H1 (cell line): ENCODE results near the gene NFKB1. TPM values are rescaled to one million over a fixed set of nuclear protein-coding genes. Genes with fewer than 3 reads are reported as not detected.

Experiments
- CTCF ChIA-PET: fragments of 300-600 bp; sonication (Branson Sonifier 250); formaldehyde crosslinking; loops from one replicate; lab custom pipeline; 2021; ENCODE audit not compliant: partially characterized antibody; lab: Charles Lee
- POLR2A ChIA-PET: fragments of 300-600 bp; sonication (Branson Sonifier 250); formaldehyde crosslinking; loops from one replicate; lab custom pipeline; 2021; ENCODE audit warnings: inconsistent platforms; ENCODE audit not compliant: partially characterized antibody; lab: Charles Lee
- DNase-seq, 2 experiments: peaks; one replicate each; pipeline versions ENCODE4 v3.0.0 to v3.0.0-alpha.2; 2010 to 2022; ENCODE audit warnings: low spot score in 2 of 2, low read depth in 1 of 2, mixed read lengths in 1 of 2
- FAIRE-seq: peaks from 2 replicates; lab custom pipeline; 2011; peaks lifted over from hg19 to GRCh38; lab: Jason Lieb, UNC
- H2AFZ ChIP-seq: 2 replicates; pipeline ENCODE4 v1.8.1; 2012; ENCODE audit warnings: low read length, inconsistent platforms
- H2AK5ac ChIP-seq: 2 replicates; pipeline ENCODE4 v1.6.1; 2013; ENCODE audit warnings: low read depth, low read length
- H2BK120ac ChIP-seq: replicated peaks from 2 replicates; pipeline ENCODE3; 2013; ENCODE audit warnings: low read depth, low read length, inconsistent platforms
- H2BK12ac ChIP-seq: 2 replicates; pipeline ENCODE4 v1.6.1; 2013; ENCODE audit warnings: low read depth, low read length
- H2BK15ac ChIP-seq: 2 replicates; pipeline ENCODE4 v1.6.1; 2013; ENCODE audit warnings: low read length
- H2BK20ac ChIP-seq: 2 replicates; pipeline ENCODE4 v1.6.1; 2013; ENCODE audit warnings: low read length
- H2BK5ac ChIP-seq: 2 replicates; pipeline ENCODE4 v1.6.1; 2013; ENCODE audit warnings: low read depth, low read length
- H3K14ac ChIP-seq: 2 replicates; pipeline ENCODE4 v1.6.1; 2013; ENCODE audit warnings: inconsistent platforms; ENCODE audit not compliant: insufficient read length
- H3K18ac ChIP-seq: 2 replicates; pipeline ENCODE4 v1.6.1; 2013; ENCODE audit warnings: low read length; ENCODE audit errors: extremely low read depth
- H3K23ac ChIP-seq: 2 replicates; pipeline ENCODE4 v1.6.1; 2013; ENCODE audit warnings: inconsistent platforms; ENCODE audit not compliant: insufficient read length
- H3K23me2 ChIP-seq: 2 replicates; pipeline ENCODE4 v1.6.1; 2013; ENCODE audit warnings: low read depth, low read length
- H3K27ac ChIP-seq: 2 replicates; pipeline ENCODE4 v1.6.1; 2011; ENCODE audit warnings: low read depth, low read length, inconsistent platforms
- H3K27me3 ChIP-seq, 4 experiments: replicated peaks in 1 of 4; 1 replicate in 1 of 4; 2 replicates in 3 of 4; pipeline versions ENCODE4 v1.6.1 to v1.8.1; 2011 to 2013; ENCODE audit warnings: low read length in 3 of 4, mild to moderate bottlenecking in 3 of 4, inconsistent platforms in 2 of 4, mixed read lengths in 2 of 4, moderate library complexity in 1 of 4; ENCODE audit not compliant: control insufficient read depth in 3 of 4, insufficient read depth in 3 of 4; ENCODE audit errors: extremely low read depth in 1 of 4
- H3K36me3 ChIP-seq, 4 experiments: 2 replicates each; pipeline versions ENCODE4 v1.6.1 to v1.8.1; 2011 to 2013; ENCODE audit warnings: mild to moderate bottlenecking in 4 of 4, low read length in 3 of 4, moderate library complexity in 2 of 4, control low read depth in 1 of 4, inconsistent platforms in 1 of 4; ENCODE audit not compliant: insufficient read depth in 4 of 4, control insufficient read depth in 2 of 4
- H3K4ac ChIP-seq: replicated peaks from 2 replicates; pipeline ENCODE3; 2013; ENCODE audit warnings: low read length, low read depth, mixed read lengths, inconsistent platforms; ENCODE audit not compliant: insufficient read length
- H3K4me1 ChIP-seq, 4 experiments: replicated peaks in 1 of 4; 1 replicate in 1 of 4; 2 replicates in 3 of 4; pipeline versions ENCODE4 v1.6.1 to v1.8.1; 2011 to 2013; ENCODE audit warnings: low read length in 3 of 4, inconsistent platforms in 2 of 4, mixed read lengths in 1 of 4; ENCODE audit not compliant: insufficient read depth in 4 of 4, control insufficient read depth in 3 of 4
- H3K4me2 ChIP-seq, 2 experiments: 2 replicates each; pipeline versions ENCODE4 v1.6.1 to v1.8.1; 2011 to 2013; ENCODE audit warnings: low read depth in 2 of 2, low read length in 2 of 2, control low read depth in 1 of 2, inconsistent platforms in 1 of 2, mild to moderate bottlenecking in 1 of 2; ENCODE audit not compliant: insufficient read depth in 1 of 2
- H3K4me3 ChIP-seq, 4 experiments: fragments of 200-600, 300-600 bp in 1 of 4; sonication (generic), shearing (Covaris generic), sonication (Bioruptor Twin) in 1 of 4; 2 replicates each; pipeline versions ENCODE4 v1.5.1 to v1.8.1; 2011 to 2016; ENCODE audit warnings: low read length in 4 of 4, low read depth in 3 of 4, control low read depth in 2 of 4, inconsistent platforms in 2 of 4, mild to moderate bottlenecking in 2 of 4, mixed read lengths in 1 of 4, moderate library complexity in 1 of 4; ENCODE audit not compliant: insufficient read depth in 2 of 4; ENCODE audit errors: extremely low read depth in 1 of 4
- H3K56ac ChIP-seq: replicated peaks from 2 replicates; pipeline ENCODE3; 2013; ENCODE audit warnings: low read depth, mild to moderate bottlenecking, mixed read lengths, low read length, inconsistent platforms; ENCODE audit not compliant: insufficient read length
- H3K79me1 ChIP-seq: 2 replicates; pipeline ENCODE4 v1.6.1; 2013; ENCODE audit warnings: low read depth, low read length, control low read depth
- H3K79me2 ChIP-seq, 2 experiments: 2 replicates each; pipeline versions ENCODE4 v1.6.1 to v1.8.1; 2012 to 2013; ENCODE audit warnings: low read length in 2 of 2, mild to moderate bottlenecking in 2 of 2, inconsistent platforms in 1 of 2; ENCODE audit not compliant: insufficient read depth in 2 of 2, control insufficient read depth in 1 of 2
- H3K9ac ChIP-seq, 4 experiments: replicated peaks in 1 of 4; 1 replicate in 1 of 4; 2 replicates in 3 of 4; pipeline versions ENCODE4 v1.6.1 to v1.8.1; 2011 to 2013; ENCODE audit warnings: low read depth in 3 of 4, low read length in 3 of 4, control low read depth in 2 of 4, mild to moderate bottlenecking in 2 of 4, moderate library complexity in 2 of 4, inconsistent platforms in 1 of 4; ENCODE audit errors: extremely low read depth in 1 of 4
- H3K9me3 ChIP-seq, 2 experiments: 2 replicates each; pipeline versions ENCODE4 v1.6.1 to v1.8.1; 2012 to 2013; ENCODE audit warnings: mild to moderate bottlenecking in 2 of 2, moderate library complexity in 2 of 2, control low read depth in 1 of 2, inconsistent platforms in 1 of 2, low read depth in 1 of 2, low read length in 1 of 2, mixed read lengths in 1 of 2; ENCODE audit not compliant: insufficient read depth in 2 of 2
- H4K20me1 ChIP-seq, 2 experiments: replicated peaks in 1 of 2; 2 replicates each; pipeline versions ENCODE3 to v1.8.1; 2011 to 2013; ENCODE audit warnings: inconsistent platforms in 2 of 2, low read length in 2 of 2, mild to moderate bottlenecking in 1 of 2; ENCODE audit not compliant: insufficient read depth in 2 of 2, control insufficient read depth in 1 of 2
- H4K5ac ChIP-seq: 2 replicates; pipeline ENCODE4 v1.6.1; 2013; ENCODE audit warnings: low read length, low read depth, mixed read lengths, inconsistent platforms; ENCODE audit not compliant: insufficient read length
- H4K8ac ChIP-seq: 2 replicates; pipeline ENCODE4 v1.8.0; 2013; ENCODE audit warnings: mild to moderate bottlenecking, moderate library complexity, low read length, inconsistent platforms; ENCODE audit not compliant: insufficient read depth; ENCODE audit errors: extremely low read depth
- H4K91ac ChIP-seq: replicated peaks from 2 replicates; pipeline ENCODE3; 2013; ENCODE audit warnings: low read length, mixed read lengths, inconsistent platforms; ENCODE audit not compliant: insufficient read length
- BCL11A ChIP-seq, 2 experiments: IDR thresholded peaks; one replicate each; pipeline ENCODE4 v1.6.1; 2011; ENCODE audit warnings: low read depth in 2 of 2, low read length in 2 of 2, mild to moderate bottlenecking in 2 of 2
- BRCA1 ChIP-seq: IDR thresholded peaks from 2 replicates; pipeline ENCODE4 v1.6.1; 2012; ENCODE audit warnings: low read depth, low read length, improper control_type of control experiment
- EP300 ChIP-seq, 2 experiments: IDR thresholded peaks; 1 replicate in 1 of 2; 2 replicates in 1 of 2; pipeline ENCODE4 v1.6.1; 2011 to 2012; ENCODE audit warnings: low read depth in 2 of 2, low read length in 2 of 2, mild to moderate bottlenecking in 2 of 2, borderline replicate concordance in 1 of 2, inconsistent platforms in 1 of 2, moderate library complexity in 1 of 2
- JUN ChIP-seq: IDR thresholded peaks from 2 replicates; pipeline ENCODE4 v1.6.1; 2011; ENCODE audit warnings: low read depth, mild to moderate bottlenecking, improper control_type of control experiment, low read length
- NRF1 ChIP-seq: IDR thresholded peaks from 2 replicates; pipeline ENCODE4 v1.6.1; 2011; ENCODE audit warnings: mild to moderate bottlenecking, low read depth, low read length, improper control_type of control experiment
- POLR2AphosphoS5 ChIP-seq: IDR thresholded peaks from 2 replicates; pipeline ENCODE4 v1.6.1; 2011; ENCODE audit warnings: low read depth, low read length
- WGBS, 2 experiments: shearing (Covaris generic) in 1 of 2; methylation state at CpG; one replicate each; pipeline versions ENCODE4 v1.1.6 to v1.1.7; 2013 to 2015; ENCODE audit warnings: low lambda C conversion rate in 2 of 2, mixed read lengths in 2 of 2, inconsistent platforms in 1 of 2, low coverage in 1 of 2, missing lambda C conversion rate in 1 of 2; ENCODE audit not compliant: insufficient replicate concordance in 2 of 2, insufficient coverage in 1 of 2, insufficient read length in 1 of 2; ENCODE audit errors: extremely low coverage in 1 of 2, missing lambda C conversion rate in 1 of 2; 5-methylcytosine and 5-hydroxymethylcytosine counted together
- polyA plus RNA-seq, 7 experiments: library from polyadenylated mRNA; depleted of rRNA in 3 of 7; stranded (reverse) in 5 of 7; unstranded in 2 of 7; fragments of >200 nt in 5 of 7; fragments of 200-250 nt in 2 of 7; gene quantifications; 1 replicate in 5 of 7; 2 replicates in 1 of 7; 4 replicates in 1 of 7; pipeline versions ENCODE4 v1.2.1 to v1.2.3, GENCODE V29; 2011 to 2013; ENCODE audit warnings: missing spikeins in 2 of 7, mixed read lengths in 2 of 7
- total RNA-seq: library from RNA; stranded (reverse); fragmentation: NEBNext Ultra II Directional; extraction: Animal tissue kit (Norgen Biotek cat#: 25700); gene quantifications from 2 replicates; pipeline ENCODE4 v1.2.1, GENCODE V29; 2021

The NFKB1 gene
- total and polyA plus RNA-seq, 2 of the 8 experiments (the other 6 are each of a cell fraction or from before 2014, with no cell fraction given), result 2.9 to 6.8 TPM

GRCh38 chr4:102578270-102578669 is 77.1 kb downstream of the NFKB1 start:
- DNase-seq (no peak), FAIRE-seq (no peak)
- H3K18ac ChIP-seq, result no peak overlapping the region
- no peak overlapping the region for H4K91ac ChIP-seq
- no peak overlapping the region for H3K14ac ChIP-seq
- H2AK5ac ChIP-seq, result no peak overlapping the region
- no peaks in the 10 kb centered on the region for H3K23me2 ChIP-seq
- no peak overlapping the region; a peak in 1 of 4 replicates for H3K4me2 ChIP-seq
- H3K56ac ChIP-seq, result no peak overlapping the region
- no peak overlapping the region for H3K9ac ChIP-seq
- H2BK20ac ChIP-seq, result no peak overlapping the region
- H4K20me1 ChIP-seq, result no peaks in the 10 kb centered on the region
- ChIA-PET CTCF (interaction anchor here (0.6 to 2.9 kb wide), 31 partner anchors 10 to 430 kb away, joined by 3 to 18 read pairs (median 5); partner anchors contain the start of gene NFKB1), POLR2A (no interaction called here)
- H3K4me3 ChIP-seq, result no peak overlapping the region
- 86% methylated on average over 3 of the region's 3 CpGs; no CpG with 5 or more reads in 1 of the 2 experiments for WGBS, 2 experiments
- H2BK15ac ChIP-seq, result no peak overlapping the region
- H3K79me1 ChIP-seq, result no peaks in the 10 kb centered on the region
- H3K27me3 ChIP-seq, result no peaks in the 10 kb centered on the region; a peak in 1 of 7 replicates
- H3K79me2 ChIP-seq, result no peaks in the 10 kb centered on the region
- H3K9me3 ChIP-seq, result no peaks in the 10 kb centered on the region
- 0 out of 2 replicates have a peak overlapping the region, but pooled peaks have one; percentile 46 for H2AFZ ChIP-seq
- H3K23ac ChIP-seq, result no peak overlapping the region
- H3K4ac ChIP-seq, result no peak overlapping the region
- H4K8ac ChIP-seq, result no peak overlapping the region
- no peaks in the 10 kb centered on the region for H3K36me3 ChIP-seq
- H2BK120ac ChIP-seq, result no peak overlapping the region
- H3K27ac ChIP-seq, result no peak overlapping the region
- no peak overlapping the region for H4K5ac ChIP-seq
- no peak overlapping the region for H2BK12ac ChIP-seq
- no peaks in the 10 kb centered on the region; a peak in 1 of 7 replicates for H3K4me1 ChIP-seq
- no peak overlapping the region for H2BK5ac ChIP-seq
- TF ChIP-seq JUN (no peak), EP300 (IDR thresholded peaks at IDR 0.05; ENCODE audit: borderline replicate concordance in 1 of 2, low read depth in 2 of 2, low read length in 2 of 2) (no peak), BRCA1 (no peak), NRF1 (no peak), BCL11A (IDR thresholded peaks at IDR 0.05; ENCODE audit: low read depth in 2 of 2, low read length in 2 of 2) (no peak), POLR2AphosphoS5 (no peak)
